ENCODE results near the gene TIRAP.

Gene TIRAP

DNA sequence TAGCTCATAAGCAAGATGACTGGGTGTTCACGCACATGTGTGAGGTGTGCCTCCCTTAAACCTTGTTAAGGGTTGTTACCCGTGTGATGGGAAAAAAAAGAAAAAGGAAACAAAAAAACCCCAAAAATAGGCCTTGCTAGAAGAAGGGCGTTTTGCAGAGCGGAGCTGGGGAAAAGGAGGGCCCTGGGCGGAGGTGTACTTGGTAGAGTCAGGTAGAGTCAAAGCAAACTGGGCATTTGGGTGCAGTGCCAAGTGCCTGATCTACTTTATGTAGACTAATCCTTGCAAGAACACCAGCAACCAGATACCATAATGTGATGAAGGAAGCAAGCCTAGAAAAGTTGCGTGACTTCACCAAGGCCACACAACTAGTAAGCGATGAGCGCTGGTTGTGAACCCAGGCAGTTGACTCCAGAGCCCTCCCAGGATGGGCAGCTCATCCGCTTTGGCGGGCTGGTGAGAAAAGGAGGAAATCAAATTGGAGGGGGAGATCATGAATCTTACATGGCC is 1.2 kb upstream of the TIRAP start:
- TF ChIP-seq RAD21 (IDR thresholded peaks at IDR 0.05; ENCODE audit: low read depth) (no peak), EP300 (IDR thresholded peaks at IDR 0.05; ENCODE audit: borderline replicate concordance) (no peak)

DNA sequence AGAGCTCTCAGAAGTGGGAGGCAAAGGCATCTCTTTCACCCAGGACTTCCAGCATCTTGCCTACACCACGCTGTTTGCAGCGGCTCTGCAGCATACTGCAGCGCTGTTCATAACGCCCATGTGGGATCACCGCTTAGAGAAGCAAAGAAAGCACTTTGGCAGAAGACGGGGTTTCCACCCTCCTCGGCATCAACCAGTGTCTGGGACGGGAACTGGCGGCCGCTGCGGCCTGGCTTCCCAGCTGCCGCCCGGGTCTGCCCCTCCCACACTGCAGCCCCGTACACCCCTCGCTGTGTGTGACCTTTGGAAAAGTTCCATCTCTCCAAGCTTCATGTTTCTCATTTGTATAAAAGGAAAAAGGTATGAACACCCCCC is 545 bp upstream of the TIRAP start:
- TF ChIP-seq, protein P1, sequence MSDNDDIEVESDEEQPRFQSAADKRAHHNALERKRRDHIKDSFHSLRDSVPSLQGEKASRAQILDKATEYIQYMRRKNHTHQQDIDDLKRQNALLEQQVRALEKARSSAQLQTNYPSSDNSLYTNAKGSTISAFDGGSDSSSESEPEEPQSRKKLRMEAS (IDR thresholded peaks at IDR 0.05) = peak; percentile 7; the same call in 1 of the 2 replicates
- TF ChIP-seq, protein P2, sequence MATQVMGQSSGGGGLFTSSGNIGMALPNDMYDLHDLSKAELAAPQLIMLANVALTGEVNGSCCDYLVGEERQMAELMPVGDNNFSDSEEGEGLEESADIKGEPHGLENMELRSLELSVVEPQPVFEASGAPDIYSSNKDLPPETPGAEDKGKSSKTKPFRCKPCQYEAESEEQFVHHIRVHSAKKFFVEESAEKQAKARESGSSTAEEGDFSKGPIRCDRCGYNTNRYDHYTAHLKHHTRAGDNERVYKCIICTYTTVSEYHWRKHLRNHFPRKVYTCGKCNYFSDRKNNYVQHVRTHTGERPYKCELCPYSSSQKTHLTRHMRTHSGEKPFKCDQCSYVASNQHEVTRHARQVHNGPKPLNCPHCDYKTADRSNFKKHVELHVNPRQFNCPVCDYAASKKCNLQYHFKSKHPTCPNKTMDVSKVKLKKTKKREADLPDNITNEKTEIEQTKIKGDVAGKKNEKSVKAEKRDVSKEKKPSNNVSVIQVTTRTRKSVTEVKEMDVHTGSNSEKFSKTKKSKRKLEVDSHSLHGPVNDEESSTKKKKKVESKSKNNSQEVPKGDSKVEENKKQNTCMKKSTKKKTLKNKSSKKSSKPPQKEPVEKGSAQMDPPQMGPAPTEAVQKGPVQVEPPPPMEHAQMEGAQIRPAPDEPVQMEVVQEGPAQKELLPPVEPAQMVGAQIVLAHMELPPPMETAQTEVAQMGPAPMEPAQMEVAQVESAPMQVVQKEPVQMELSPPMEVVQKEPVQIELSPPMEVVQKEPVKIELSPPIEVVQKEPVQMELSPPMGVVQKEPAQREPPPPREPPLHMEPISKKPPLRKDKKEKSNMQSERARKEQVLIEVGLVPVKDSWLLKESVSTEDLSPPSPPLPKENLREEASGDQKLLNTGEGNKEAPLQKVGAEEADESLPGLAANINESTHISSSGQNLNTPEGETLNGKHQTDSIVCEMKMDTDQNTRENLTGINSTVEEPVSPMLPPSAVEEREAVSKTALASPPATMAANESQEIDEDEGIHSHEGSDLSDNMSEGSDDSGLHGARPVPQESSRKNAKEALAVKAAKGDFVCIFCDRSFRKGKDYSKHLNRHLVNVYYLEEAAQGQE (IDR thresholded peaks at IDR 0.05; ENCODE audit: low read depth) = no peak

DNA sequence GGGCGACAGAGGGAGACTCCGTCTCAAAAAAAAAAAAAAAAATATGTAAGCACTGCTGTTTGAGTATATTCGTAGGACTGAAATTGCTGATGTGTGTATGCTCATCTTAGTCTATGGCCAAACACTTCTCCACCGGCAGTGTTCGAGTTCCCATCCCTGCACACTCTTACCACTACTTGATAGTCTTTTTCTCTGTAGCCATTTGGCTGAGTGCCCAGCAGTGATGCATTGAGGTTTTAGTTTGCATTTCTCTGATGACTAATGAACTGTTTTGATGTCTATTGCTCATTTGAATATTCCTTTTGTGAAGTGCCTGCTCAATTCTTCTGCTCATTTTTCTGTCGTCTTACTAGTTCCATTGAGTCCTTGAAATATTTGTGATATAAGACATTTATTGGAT is 1.9 kb downstream of the TIRAP start:
- TF ChIP-seq CEBPB (IDR thresholded peaks at IDR 0.05) (no peak), NFIC (IDR thresholded peaks at IDR 0.05) (peak; percentile 77), CREB1 (IDR thresholded peaks at IDR 0.05; ENCODE audit: low read depth) (no peak)
- TF ChIP-seq, protein P2 (IDR thresholded peaks at IDR 0.05; ENCODE audit: low read depth) = no peak

DNA sequence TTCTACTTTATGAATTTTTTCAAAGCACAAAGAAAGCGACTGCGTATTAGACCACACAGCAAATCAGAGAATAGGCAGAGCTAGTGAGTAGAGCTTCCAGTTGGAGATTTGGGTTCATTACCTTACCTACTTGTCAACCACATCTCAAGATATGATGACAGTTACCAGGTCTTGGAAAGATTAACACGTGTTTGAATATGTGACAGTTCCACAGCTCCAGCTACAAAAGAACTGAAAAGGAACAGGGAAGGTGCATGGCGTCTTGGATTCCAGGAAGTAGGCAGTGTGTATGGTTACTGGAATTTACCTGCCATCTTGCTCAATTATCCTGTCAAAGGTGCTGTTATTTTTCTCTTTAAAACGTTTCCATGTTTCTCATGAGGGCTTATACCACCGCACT is 5.3 kb downstream of the TIRAP start:
- no peak for TF ChIP-seq EGR1 (IDR thresholded peaks at IDR 0.05)
- TF ChIP-seq, protein P3, sequence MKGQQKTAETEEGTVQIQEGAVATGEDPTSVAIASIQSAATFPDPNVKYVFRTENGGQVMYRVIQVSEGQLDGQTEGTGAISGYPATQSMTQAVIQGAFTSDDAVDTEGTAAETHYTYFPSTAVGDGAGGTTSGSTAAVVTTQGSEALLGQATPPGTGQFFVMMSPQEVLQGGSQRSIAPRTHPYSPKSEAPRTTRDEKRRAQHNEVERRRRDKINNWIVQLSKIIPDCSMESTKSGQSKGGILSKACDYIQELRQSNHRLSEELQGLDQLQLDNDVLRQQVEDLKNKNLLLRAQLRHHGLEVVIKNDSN (IDR thresholded peaks at IDR 0.05) = no peak
- no peak for TF ChIP-seq ZBTB7A (IDR thresholded peaks at IDR 0.05; ENCODE audit: low read depth)
- TF ChIP-seq RAD21 (IDR thresholded peaks at IDR 0.05; ENCODE audit: low read depth) = no peak
- TF ChIP-seq CREB1 (IDR thresholded peaks at IDR 0.05; ENCODE audit: low read depth) = no peak
- TF ChIP-seq, protein P1 (IDR thresholded peaks at IDR 0.05) = no peak
- TF ChIP-seq TAF1 (IDR thresholded peaks at IDR 0.05; ENCODE audit: low read depth) = no peak

DNA sequence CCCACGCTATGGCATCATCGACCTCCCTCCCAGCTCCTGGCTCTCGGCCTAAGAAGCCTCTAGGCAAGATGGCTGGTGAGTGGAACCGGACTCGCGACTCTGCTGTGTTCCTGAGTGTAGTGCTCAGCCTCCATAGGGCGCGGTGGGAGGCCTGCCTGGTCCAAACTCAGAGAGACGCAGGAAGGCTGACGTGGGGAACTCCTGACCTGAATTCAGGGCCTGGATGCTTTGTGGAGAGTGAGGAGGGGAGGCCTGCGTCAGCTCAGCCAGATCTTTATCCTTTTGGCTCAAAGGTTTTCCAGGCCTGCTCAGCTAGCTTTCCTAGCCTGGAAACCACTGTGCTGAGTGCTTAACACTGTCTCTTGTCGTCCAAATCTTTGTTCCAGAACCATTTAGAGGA is 8.0 kb downstream of the TIRAP start:
- TF ChIP-seq ZBTB7A (IDR thresholded peaks at IDR 0.05; ENCODE audit: low read depth) (no peak), TEAD4 (IDR thresholded peaks at IDR 0.05) (no peak), CREB1 (IDR thresholded peaks at IDR 0.05; ENCODE audit: low read depth) (no peak), EP300 (IDR thresholded peaks at IDR 0.05; ENCODE audit: borderline replicate concordance) (no peak), RAD21 (IDR thresholded peaks at IDR 0.05; ENCODE audit: low read depth) (no peak), YY1 (IDR thresholded peaks at IDR 0.05; ENCODE audit: low read depth) (no peak), EGR1 (IDR thresholded peaks at IDR 0.05) (no peak), TAF1 (IDR thresholded peaks at IDR 0.05; ENCODE audit: low read depth) (no peak), FOXM1 (IDR thresholded peaks at IDR 0.05; ENCODE audit: borderline replicate concordance, low read depth) (no peak), CEBPB (IDR thresholded peaks at IDR 0.05) (no peak), NFIC (IDR thresholded peaks at IDR 0.05) (no peak), TCF12 (IDR thresholded peaks at IDR 0.05; ENCODE audit: low read depth) (no peak)
- TF ChIP-seq, protein P1 (IDR thresholded peaks at IDR 0.05) = no peak
- TF ChIP-seq, protein P2 (IDR thresholded peaks at IDR 0.05; ENCODE audit: low read depth) = no peak
- TF ChIP-seq, protein P3 (IDR thresholded peaks at IDR 0.05) = no peak

All from Ishikawa (cell line).